ENCODE data around the gene GALR2. TPM values are rescaled to one million over a fixed set of nuclear protein-coding genes. Genes with fewer than 3 reads are reported as not detected.

GALR2 gene
- total RNA-seq, 1 experiment from 2014 or later = 0.41 TPM

GRCh38 chr17:76085066-76085730 is 10.6 kb downstream of the GALR2 start:
- intact Hi-C loops (cut with micrococcal nuclease; ENCODE audit: unreplicated experiment) (no loop called here), in situ Hi-C loops (cut with HindIII; ENCODE audit: low pct_unique_long_range_greater_than_20kb, low sequenced_read_pairs) (no loop called here)
- Histone ChIP-seq H3K4me1 (ENCODE audit: control insufficient read depth, insufficient read depth, low read length) (peaks cover 9% of the 10 kb centered on the region), H3K9me3 (ENCODE audit: control insufficient read depth, insufficient read depth, low read depth, low read length) (no peaks in the 10 kb centered on the region), H3K4me3 (ENCODE audit: low read depth in 2 of 2, low read length in 2 of 2) (no peak overlapping the region), H3K27ac (ENCODE audit: low read length) (no peak overlapping the region), H3K36me3 (ENCODE audit: control insufficient read depth, insufficient read depth, low read length) (peaks cover 3% of the 10 kb centered on the region; the same call in 1 of the 2 replicates), H3K27me3 (ENCODE audit: control insufficient read depth, insufficient read depth, low read length) (no peaks in the 10 kb centered on the region)
- ChIA-PET CTCF (interaction anchor here (0.5 kb wide), 1 partner anchor 63 kb away, joined by 7 read pairs; no protein-coding TSS in a partner anchor), POLR2A (no interaction called here)
- ATAC-seq = no peak
- no TSS peak for BruUV-seq (replicated peaks)
- TF ChIP-seq SIN3A (IDR thresholded peaks at IDR 0.05; ENCODE audit: borderline replicate concordance, insufficient read depth, low read depth, low read length) = no peak
- no peak for TF ChIP-seq TCF7L2 (IDR thresholded peaks at IDR 0.05; ENCODE audit: low read depth, low read length)
- TF ChIP-seq REST (IDR thresholded peaks at IDR 0.05; ENCODE audit: insufficient read depth in 1 of 2, low read depth in 2 of 2, low read length in 1 of 2) = no peak
- TF ChIP-seq CTCF (IDR thresholded peaks at IDR 0.05) = no peak
- TF ChIP-seq POLR2AphosphoS5 (IDR thresholded peaks at IDR 0.05; ENCODE audit: low read depth, low read length) = no peak
- DNase-seq (ENCODE audit: low read depth, low spot score) = no peak

GRCh38 chr17:76085731-76086366 is 11.3 kb downstream of the GALR2 start:
- TF ChIP-seq POLR2AphosphoS5 (IDR thresholded peaks at IDR 0.05; ENCODE audit: low read depth, low read length) (no peak), TCF7L2 (IDR thresholded peaks at IDR 0.05; ENCODE audit: low read depth, low read length) (no peak), CTCF (IDR thresholded peaks at IDR 0.05) (no peak), REST (IDR thresholded peaks at IDR 0.05; ENCODE audit: insufficient read depth in 1 of 2, low read depth in 2 of 2, low read length in 1 of 2) (no peak), SIN3A (IDR thresholded peaks at IDR 0.05; ENCODE audit: borderline replicate concordance, insufficient read depth, low read depth, low read length) (no peak)
- Histone ChIP-seq H3K27me3 (ENCODE audit: control insufficient read depth, insufficient read depth, low read length) (no peaks in the 10 kb centered on the region), H3K27ac (ENCODE audit: low read length) (no peak overlapping the region), H3K4me1 (ENCODE audit: control insufficient read depth, insufficient read depth, low read length) (peaks cover 2% of the 10 kb centered on the region), H3K9me3 (ENCODE audit: control insufficient read depth, insufficient read depth, low read depth, low read length) (no peaks in the 10 kb centered on the region), H3K4me3 (ENCODE audit: low read depth in 2 of 2, low read length in 2 of 2) (no peak overlapping the region), H3K36me3 (ENCODE audit: control insufficient read depth, insufficient read depth, low read length) (peaks cover 3% of the 10 kb centered on the region; the same call in 1 of the 2 replicates)
- in situ Hi-C loops (cut with HindIII; ENCODE audit: low pct_unique_long_range_greater_than_20kb, low sequenced_read_pairs) (no loop called here), intact Hi-C loops (cut with micrococcal nuclease; ENCODE audit: unreplicated experiment) (no loop called here)
- no peak for ATAC-seq
- CTCF ChIA-PET = interaction anchor here (0.5 kb wide), 1 partner anchor 62 kb away, joined by 7 read pairs; no protein-coding TSS in a partner anchor
- POLR2A ChIA-PET = interaction anchor here (0.9 kb wide), 1 partner anchor 8 kb away, joined by 4 read pairs; no protein-coding TSS in a partner anchor
- no peak for DNase-seq (ENCODE audit: low read depth, low spot score)
- BruUV-seq (replicated peaks) = no TSS peak

Measured in Panc1 (cell line).